NT2/D1 (cell line): ENCODE results near the gene RPS6KC1.

Experiments used
- SUZ12 ChIP-seq: IDR thresholded peaks from 2 replicates; pipeline ENCODE4 v1.6.1; 2011; ENCODE audit not compliant: insufficient read length, insufficient read depth; ENCODE audit errors: extremely low read depth
- YY1 ChIP-seq: IDR thresholded peaks from 2 replicates; pipeline ENCODE4 v1.6.1; 2011; ENCODE audit not compliant: insufficient read length, insufficient read depth
- ZNF274 ChIP-seq: IDR thresholded peaks from 2 replicates; pipeline ENCODE4 v1.6.1; 2011; ENCODE audit warnings: mild to moderate bottlenecking, low read depth, low read length

GRCh38 chr1:213019450-213019849 is 31.6 kb upstream of the RPS6KC1 start:
- no peak for TF ChIP-seq SUZ12
- no peak for TF ChIP-seq ZNF274
- TF ChIP-seq YY1, result no peak
